Parathyroid adenoma (tissue), 2 donors: ENCODE results near the gene CHST1.

Experiments
- H2AFZ ChIP-seq: fragments of 300-600 bp; sonication (generic); one replicate; pipeline ENCODE4 v1.7.0; 2017; ENCODE audit warnings: antibody characterized with exemption, mild to moderate bottlenecking
- H3K27ac ChIP-seq: fragments of 300-600 bp; sonication (generic); one replicate; pipeline ENCODE4 v1.7.0; 2017
- H3K27me3 ChIP-seq: fragments of 300-600 bp; sonication (generic); one replicate; pipeline ENCODE4 v1.7.0; 2017; ENCODE audit warnings: low read length; ENCODE audit not compliant: control insufficient read depth, insufficient read depth
- H3K36me3 ChIP-seq: fragments of 300-600 bp; sonication (generic); one replicate; pipeline ENCODE4 v1.7.0; 2017; ENCODE audit warnings: low read length; ENCODE audit not compliant: control insufficient read depth, insufficient read depth
- H3K4me1 ChIP-seq: fragments of 300-600 bp; sonication (generic); one replicate; pipeline ENCODE4 v1.7.0; 2017; ENCODE audit warnings: control low read depth
- H3K4me2 ChIP-seq: fragments of 300-600 bp; sonication (generic); one replicate; pipeline ENCODE4 v1.7.0; 2017; ENCODE audit warnings: low read length
- H3K4me3 ChIP-seq: fragments of 300-600 bp; sonication (generic); one replicate; pipeline ENCODE4 v1.7.0; 2017; ENCODE audit warnings: low read depth, low read length
- H3K79me2 ChIP-seq: fragments of 300-600 bp; sonication (generic); one replicate; pipeline ENCODE4 v1.7.0; 2017; ENCODE audit warnings: control low read depth
- H3K9ac ChIP-seq: fragments of 300-600 bp; sonication (generic); one replicate; pipeline ENCODE4 v1.7.0; 2017; ENCODE audit warnings: mild to moderate bottlenecking
- H3K9me3 ChIP-seq: fragments of 300-600 bp; sonication (generic); one replicate; pipeline ENCODE4 v1.7.0; 2017; ENCODE audit warnings: low read length; ENCODE audit not compliant: control insufficient read depth
- CTCF ChIP-seq: fragments of 300-600 bp; sonication (generic); IDR thresholded peaks from one replicate; pipeline ENCODE4 v1.7.0; 2017; ENCODE audit warnings: antibody characterized with exemption, mild to moderate bottlenecking
- donor health status: primary hyperparathyroidism.

The CHST1 gene

GRCh38 chr11:45683271-45684058 is 18.0 kb upstream of the CHST1 start:
- Histone ChIP-seq H3K4me2 (no peak overlapping the region), H3K27me3 (no peaks in the 10 kb centered on the region), H3K4me1 (no peaks in the 10 kb centered on the region), H3K9ac (no peak overlapping the region), H3K4me3 (no peak overlapping the region), H3K36me3 (no peaks in the 10 kb centered on the region), H3K27ac (no peak overlapping the region), H3K9me3 (no peaks in the 10 kb centered on the region), H3K79me2 (no peaks in the 10 kb centered on the region), H2AFZ (no peak overlapping the region)
- TF ChIP-seq CTCF, result no peak

- Histone ChIP-seq H3K9me3 (no peaks in the 10 kb centered on the region), H2AFZ (no peak overlapping the region), H3K36me3 (no peaks in the 10 kb centered on the region), H3K27ac (no peak overlapping the region), H3K9ac (no peak overlapping the region), H3K4me1 (no peaks in the 10 kb centered on the region), H3K79me2 (no peaks in the 10 kb centered on the region), H3K4me3 (no peak overlapping the region), H3K4me2 (no peak overlapping the region), H3K27me3 (no peaks in the 10 kb centered on the region)
- no peak for TF ChIP-seq CTCF
Observed at GRCh38 chr11:45679806-45680205, 14.4 kb upstream of the CHST1 start.

GRCh38 chr11:45678976-45679375 is 13.6 kb upstream of the CHST1 start:
- TF ChIP-seq CTCF, result no peak
- Histone ChIP-seq H3K27ac (no peak overlapping the region), H3K4me3 (no peak overlapping the region), H3K27me3 (no peaks in the 10 kb centered on the region), H2AFZ (no peak overlapping the region), H3K79me2 (no peaks in the 10 kb centered on the region), H3K9me3 (no peaks in the 10 kb centered on the region), H3K9ac (no peak overlapping the region), H3K4me2 (no peak overlapping the region), H3K36me3 (no peaks in the 10 kb centered on the region), H3K4me1 (no peaks in the 10 kb centered on the region)

- Histone ChIP-seq H3K27ac (no peak overlapping the region), H3K4me3 (no peak overlapping the region), H3K9ac (no peak overlapping the region), H3K27me3 (no peaks in the 10 kb centered on the region), H3K4me1 (no peaks in the 10 kb centered on the region), H3K79me2 (no peaks in the 10 kb centered on the region), H3K36me3 (no peaks in the 10 kb centered on the region), H3K9me3 (no peaks in the 10 kb centered on the region), H3K4me2 (no peak overlapping the region), H2AFZ (no peak overlapping the region)
- TF ChIP-seq CTCF, result no peak
Observed at GRCh38 chr11:45677770-45678512, 12.5 kb upstream of the CHST1 start.
